Measurements from ENCODE around the gene TBC1D10B.
"Not testable (repeated sequence)": the region's sequence is repeated elsewhere in the genome, so short reads cannot be mapped to it uniquely, and the experiment has no call there.

GRCh38 chr16:30337964-30338357, 32.3 kb downstream of the TBC1D10B start:
- not testable (repeated sequence) for TF ChIP-seq CTCF, POLR2A (IDR thresholded peaks at IDR 0.05)

Data from esophagus squamous epithelium (tissue), 4 donors.